CD4-positive, alpha-beta T cell treated with Interleukin-4 for 4 hours (primary cell): ENCODE data around the gene KAZN.

Experiments
- DNase-seq: peaks from one replicate; pipeline ENCODE4 v3.0.0-alpha.2; 2020

KAZN gene

DNA sequence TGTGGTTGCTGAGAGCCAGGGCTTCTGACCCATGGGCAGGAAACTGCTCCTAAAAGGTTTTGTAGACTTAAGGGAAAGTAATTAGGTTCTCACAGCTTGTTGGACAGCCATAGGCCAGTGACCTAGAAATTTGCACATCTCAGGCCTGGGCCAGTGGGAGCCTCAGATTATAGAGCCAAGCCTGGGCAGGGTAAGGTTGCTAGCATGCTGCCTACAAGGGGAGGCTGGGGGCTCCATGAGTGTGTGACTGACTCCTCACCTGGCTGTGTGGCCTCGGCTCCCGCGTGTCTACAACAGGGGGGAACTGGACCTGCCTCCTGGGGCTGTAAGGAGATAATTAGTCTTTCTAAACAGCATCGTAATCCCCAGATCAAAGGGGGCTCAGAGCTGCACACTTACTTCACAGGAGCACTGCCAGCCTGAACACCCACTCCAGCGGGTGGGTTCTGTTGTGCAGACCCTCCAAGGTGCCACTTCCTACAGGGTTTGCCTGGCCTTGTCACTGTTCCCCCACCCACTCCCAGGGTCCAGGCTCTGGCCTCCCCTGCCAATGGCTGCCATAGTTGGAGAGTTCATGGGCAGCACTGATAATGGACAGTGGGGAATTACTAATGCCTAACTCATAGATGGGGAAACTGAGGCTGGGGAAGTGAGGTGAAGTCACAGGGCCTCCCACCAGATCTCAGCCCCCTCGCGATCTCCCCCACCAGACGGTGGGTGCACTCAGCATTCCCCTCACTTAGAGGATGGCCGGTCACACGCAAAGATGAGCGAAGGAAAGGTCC lies 324.6 kb downstream of the KAZN start:
- DNase-seq: no peak

DNA sequence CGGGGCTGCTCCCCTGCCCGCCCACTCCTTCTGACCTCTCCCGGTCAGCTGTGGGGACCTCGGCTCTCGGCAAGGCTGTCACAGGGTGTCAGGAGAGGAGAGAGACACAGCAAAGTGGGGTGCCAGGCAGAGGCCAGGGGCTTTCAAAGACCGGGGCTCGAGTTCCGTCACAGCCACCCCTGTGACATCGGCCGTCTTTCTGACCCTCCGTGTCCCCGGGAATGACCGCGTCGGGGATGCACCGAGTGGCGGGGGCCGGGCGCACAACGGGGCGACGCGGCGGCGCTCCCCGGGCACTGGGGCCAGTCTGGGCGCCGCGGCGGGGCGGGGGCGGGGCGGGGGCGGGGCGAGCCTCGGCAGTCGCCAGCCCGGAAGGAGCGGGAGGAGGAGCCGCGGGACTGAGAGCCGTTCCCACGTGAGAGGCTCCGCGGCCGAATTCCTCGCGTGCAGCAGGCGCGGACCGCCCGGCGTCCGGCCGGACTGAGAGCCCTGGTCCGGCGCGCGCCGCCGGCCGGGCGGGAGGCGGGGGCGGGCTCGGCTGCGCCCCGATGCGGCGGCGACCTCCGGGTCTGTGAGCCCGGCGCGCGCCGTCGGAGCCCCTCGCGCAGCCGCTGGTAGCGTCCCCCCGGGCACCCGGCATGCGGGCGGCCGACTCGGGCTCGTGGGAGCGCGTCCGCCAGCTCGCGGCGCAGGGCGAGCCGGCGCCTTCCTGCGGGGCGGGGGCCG lies 325.4 kb downstream of the KAZN start:
- DNase-seq: no peak

DNA sequence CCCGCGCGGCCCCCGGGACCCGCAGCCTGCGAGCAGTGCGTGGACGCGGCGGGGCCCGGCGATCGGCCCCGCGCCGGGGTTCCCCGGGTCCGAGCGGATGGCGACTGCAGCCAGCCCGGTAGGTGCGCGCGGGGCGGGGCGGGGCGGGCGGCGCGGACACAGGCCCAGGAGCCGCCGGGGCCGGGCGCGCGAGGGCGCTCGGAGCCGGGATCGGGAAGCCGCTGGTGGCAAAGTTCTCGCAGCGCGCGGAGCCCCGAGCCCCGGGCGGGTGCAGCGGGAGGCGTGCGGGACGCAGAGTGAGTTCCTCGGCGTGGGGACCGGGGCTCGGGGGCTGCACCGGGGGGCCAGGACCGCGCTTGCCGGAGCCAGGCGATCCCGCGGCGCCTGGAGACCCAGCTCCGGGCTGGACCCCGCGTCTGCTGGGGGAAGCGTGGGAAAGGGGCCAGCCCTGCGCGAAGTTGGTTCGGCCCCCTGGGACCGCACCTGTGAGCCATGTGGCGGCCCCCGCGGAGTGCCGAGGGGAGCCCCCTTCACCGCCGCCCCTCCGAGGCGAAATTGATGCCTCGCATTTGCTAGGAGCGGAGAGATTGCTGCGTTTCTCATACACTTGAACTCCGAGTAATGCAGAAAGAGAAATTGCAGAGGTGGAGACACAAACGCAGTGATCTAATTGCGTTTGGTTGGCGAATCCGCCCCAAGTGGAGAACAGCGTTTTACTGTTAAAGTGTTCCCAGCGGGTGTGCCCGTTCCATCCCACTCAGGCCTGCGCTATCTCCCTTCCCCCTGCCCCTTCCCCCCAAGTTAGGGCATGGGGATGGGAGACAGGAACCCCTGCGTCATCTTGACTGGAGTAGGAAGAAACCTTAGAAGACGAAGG lies 326.2 kb downstream of the KAZN start:
- DNase-seq: no peak

DNA sequence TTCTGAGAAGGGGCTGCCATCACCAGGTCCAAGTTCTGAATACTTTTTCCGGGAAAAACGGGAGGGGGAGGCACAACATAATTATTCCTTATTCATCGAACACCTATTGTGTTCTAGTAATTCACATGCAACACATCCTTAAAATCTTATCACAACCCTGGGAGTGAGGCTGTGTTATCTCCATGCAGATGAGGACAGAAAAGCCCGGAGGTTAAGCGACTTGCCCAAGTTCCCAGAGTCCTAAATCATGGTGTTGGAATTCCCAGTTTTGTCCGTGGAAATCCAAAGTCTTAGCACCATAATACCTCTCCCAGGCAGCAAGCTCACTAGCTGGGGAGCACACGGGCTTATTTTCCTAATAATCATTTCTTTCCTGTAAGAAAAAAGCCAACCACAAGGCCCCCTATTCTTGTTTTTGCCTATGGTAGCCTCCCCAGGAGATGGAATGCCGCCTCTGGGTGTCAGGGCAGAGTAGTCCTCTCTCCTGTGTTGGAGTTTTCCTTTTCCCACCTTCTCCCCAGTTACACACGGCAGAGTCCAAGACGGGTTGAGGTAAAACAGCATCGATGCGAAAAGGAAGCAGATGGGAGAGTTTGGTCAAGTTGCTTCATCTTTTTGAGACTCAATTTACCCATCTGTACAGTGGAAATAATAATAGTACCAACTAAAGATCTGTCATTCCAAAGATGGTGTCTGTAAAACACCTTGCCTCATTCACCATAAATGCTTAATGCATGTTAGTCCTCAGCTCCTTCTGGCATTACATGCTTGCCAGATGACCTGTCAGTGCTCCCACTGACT lies 327.1 kb downstream of the KAZN start:
- no peak for DNase-seq

DNA sequence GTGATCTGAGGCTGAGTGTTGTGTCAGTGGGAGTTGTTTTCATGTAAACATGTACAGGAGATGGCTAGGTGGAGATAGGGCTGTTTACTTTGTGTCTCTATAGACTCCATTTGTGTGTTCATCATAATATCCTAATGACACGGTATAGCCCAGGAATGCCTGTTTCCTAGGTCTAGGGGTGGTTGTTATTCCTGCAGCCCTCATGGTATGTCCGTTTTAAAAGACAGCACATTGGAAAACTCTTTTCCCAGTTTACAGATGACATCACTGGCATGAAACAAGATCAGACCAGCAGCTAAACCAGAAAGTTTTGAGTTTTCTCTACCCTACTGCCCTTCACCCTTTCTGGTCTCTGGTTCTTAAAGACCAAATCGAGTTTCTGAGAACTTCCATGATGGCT lies 327.7 kb downstream of the KAZN start:
- DNase-seq: no peak

DNA sequence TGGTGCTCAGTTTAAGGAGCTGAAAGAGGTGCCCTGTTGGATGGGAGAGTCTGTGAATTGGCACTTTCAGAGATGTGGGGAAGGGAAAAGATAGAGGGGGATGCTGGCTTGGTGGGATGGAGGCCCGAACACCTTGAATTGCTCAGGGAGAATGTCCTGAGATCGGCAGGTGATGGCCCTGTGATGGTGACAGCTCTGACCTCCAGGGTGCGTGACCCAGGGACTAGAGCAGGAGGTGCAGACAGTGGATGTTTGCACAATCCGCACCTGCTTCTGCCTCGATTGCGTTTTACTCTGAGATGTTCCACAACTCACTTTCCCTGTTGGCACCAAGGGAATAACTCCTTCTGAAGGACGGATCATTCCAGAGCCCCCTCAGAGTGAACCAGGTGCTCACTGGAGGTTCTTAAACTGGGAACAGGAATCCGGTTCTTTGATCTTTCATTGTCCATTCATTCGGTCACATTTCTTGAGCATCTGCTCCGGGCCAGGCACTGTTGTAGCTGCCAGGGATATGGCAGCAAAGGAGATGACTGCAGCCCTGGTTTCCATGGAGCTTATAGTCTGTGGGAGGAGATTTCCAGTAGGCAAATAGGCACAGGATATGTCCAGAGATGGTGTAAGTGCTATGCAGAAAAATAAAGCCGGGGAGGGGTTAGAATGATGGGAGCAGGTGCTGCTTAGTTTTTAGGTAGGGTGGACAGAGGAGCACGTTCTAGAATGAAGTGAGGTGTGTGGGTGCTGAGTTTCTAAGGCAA lies 328.5 kb downstream of the KAZN start:
- no peak for DNase-seq

DNA sequence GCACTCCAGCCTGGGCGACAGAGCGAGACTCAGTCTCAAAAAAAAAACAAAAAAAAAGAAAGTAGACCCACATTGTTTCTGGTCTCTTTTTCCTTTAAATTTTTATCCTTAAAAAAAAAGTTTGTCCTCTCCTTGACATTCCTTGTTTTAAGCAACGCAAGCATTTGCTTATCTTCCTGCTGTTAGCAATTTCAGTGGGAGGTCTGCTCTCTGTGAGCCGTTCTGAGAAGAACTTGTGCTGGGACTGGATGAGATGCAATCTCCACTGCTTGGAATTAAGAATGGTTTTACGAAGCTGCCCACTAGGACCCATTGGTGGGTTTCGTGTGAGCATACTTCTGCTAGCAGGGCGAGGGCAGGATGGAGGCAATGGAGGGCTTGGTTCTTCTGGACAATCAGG lies 329.9 kb downstream of the KAZN start:
- no peak for DNase-seq

DNA sequence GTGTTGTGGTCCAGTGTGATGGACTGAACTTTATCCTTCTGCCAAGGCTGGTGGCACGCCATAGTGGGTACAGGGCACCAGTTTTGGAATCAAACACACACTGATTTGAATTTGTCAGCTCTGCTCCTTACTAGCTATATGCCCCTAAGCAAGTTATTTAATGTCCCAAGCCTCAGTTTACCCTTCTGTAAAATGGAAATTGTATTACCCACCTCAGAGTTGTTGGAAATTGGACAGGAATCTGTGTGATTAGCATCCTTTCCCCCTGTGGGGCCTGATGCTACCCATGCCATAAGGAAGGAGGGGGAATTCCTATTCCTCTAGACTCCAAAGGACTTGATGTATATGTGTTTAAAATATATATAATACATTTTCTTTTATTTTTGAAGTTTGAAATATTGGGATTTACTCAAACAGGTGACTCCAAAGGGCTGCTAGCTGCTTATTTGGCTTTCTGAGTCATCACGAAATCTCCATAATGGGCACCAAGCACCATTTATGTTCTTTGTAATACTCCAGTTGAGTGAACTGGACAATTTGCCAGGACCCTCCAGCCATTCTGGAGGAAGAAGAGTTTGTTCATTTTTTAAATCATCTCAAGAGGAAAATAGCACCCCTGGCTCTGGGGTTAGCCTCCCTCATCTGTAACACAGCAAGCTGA lies 330.5 kb downstream of the KAZN start:
- no peak for DNase-seq

DNA sequence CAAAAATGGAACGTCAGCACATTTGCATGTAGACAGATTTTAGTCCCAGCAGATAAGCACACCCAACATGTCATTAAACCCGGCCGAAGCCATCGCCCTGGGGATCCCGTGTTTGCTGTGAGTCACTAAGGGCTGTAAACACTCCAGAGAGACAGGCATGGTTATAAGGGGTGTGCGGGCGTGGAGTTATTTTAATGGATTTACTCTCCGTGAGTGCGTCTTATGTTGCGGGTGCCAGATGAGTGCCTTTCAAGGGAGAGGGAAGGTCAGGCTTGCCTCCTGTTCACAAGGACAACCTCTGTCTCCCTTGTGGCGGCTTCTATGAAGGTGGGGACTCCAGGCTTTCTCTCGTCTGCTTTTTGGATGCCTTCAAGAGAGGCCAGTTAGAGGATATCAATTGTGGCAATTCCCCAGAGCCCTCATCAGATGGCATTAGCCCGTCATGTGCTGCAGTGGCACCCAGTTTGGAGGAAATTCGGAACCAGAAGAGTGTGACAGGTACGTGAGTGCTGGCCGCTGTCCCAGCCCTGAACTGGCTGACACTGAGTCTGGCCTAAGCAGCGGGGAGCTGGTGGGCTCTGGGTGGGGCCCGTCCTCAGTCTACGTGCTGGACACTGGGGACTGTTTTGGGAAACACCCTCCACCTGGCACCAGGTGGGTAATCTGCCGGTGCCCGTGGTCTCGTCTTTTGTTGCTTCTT lies 331.2 kb downstream of the KAZN start:
- no peak for DNase-seq

DNA sequence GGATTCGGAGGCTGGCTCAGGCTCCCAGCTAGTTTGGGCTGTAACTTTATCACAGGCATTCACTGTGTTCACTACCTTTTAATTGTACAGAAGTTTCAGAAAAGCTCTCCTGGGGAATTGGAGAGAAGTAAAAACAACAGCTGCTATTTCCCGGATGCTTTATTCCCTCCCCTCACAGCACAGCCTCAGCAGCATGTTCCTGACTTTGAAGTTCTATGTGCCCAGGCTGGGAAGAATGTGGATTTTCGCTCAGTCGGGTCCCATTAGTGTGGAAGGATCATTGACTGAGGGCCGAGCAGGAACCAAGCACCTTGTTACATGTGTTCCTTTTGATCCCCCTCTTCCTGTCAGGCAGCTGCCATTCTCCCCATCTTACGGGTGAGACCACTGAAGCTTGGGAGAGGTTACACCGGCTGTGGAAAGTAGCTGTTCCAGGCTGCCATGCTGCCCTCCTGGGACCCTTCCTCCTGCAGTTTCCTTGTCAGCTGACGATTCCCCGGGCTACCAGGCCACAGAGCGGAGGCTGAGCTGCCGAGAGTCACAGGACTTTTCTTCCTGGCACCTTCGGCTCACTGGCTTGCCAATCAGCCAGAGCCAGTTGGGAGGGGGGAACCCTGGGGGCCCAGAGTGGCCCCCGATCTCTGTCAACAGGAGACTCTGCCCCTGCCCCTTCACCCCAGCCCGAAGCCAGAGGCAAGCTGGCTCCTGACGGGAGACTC lies 331.9 kb downstream of the KAZN start:
- no peak for DNase-seq

DNA sequence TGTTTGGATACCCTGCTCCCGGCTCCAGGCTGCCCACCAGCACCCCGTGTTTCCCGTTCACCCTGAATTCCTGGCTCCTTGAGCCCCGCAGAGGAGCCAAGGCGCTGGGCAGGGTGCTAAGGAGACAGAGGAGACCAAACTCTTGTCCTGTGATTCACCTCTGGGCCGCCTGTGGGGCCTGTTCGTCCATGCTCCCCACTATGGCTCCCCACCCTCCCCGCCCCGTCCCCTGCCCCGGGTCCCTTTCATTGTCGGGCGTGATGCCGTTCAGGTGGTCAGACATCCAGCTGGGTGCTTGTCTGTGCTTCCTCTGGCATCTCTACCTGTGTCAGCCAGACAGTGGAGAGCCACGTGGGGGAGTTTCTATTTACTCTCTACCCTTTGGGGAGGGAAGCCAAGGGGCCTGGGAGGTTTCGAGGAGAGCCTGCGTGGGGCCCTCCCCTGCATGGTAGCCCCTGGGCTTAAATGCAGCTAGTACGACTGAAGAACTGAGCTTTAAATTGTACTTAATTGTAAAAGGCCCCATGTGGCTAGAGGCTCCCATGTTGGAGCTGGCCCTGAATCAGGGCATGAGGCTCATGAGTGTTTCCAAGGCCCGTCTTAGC lies 333.7 kb downstream of the KAZN start:
- no peak for DNase-seq

DNA sequence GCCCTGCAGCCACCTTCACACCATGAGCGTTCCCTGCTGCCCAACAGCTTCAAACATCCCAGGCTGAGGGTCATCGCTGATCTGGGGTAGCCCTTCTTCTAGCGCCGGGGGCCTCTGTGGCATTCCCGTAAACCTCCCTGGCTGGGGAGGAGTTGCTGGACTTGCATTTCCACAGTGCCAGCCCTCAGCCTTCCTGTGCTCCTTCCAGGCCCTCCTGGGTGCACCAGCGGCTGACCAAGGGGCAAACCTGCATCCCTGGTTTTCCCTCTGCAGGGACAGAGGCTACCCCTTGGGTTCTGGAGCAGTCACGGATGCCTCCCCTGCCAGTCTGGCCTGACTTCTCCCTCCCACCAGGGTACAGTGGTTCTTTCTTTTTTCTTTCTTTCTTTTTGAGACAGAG lies 336.4 kb downstream of the KAZN start:
- DNase-seq: no peak

DNA sequence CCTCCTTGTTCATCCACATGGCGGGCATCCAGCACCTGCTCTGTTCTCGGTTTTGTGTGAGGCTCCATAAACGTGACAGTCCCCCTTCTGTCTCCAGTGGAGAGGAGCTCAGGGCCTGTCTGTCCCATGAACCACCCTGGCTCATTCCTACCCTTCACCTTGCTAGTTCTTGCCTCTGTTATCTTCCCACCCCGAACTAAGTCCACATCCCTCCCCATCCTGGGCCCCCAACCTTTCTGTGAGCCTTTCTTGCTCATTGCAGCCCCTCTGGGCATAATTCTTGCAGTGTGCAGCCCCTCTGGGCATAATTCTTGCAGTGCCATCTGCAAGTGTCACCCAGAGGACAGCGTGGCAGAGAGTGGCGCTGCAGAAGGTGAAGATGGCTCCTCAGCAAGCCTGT lies 338.3 kb downstream of the KAZN start:
- DNase-seq: no peak

DNA sequence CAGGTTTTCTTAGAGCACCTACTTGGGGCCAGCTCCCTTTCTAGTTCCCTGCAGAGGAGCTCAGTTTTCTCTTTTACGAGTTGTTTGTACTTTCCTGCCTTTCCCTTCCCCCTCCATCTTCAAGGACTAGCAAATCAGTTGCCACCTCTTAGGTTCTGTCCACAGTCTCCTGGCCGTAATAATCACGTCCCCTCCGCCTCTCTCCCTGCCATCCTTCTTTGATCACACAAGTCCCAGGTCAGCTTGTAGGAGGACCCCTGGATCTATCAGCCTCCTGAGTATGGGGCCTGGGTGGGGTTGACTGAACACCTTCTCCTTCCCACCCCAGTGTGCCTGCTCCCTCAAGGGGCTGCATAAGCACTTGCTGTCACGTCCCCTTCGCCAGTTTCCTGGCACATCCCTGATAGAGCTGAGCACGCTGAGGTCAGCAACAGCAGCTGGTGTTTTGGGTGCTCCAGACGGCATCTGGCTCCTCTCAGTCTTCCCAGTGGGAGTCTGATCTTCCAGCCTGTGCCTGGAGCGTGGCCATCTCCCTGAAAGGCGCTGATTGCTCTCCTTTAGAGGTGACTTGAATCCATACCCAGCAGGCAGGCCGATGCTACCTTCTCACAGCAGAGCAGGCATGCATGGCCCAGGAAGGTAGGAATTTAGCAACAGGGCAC lies 338.9 kb downstream of the KAZN start:
- no peak for DNase-seq

DNA sequence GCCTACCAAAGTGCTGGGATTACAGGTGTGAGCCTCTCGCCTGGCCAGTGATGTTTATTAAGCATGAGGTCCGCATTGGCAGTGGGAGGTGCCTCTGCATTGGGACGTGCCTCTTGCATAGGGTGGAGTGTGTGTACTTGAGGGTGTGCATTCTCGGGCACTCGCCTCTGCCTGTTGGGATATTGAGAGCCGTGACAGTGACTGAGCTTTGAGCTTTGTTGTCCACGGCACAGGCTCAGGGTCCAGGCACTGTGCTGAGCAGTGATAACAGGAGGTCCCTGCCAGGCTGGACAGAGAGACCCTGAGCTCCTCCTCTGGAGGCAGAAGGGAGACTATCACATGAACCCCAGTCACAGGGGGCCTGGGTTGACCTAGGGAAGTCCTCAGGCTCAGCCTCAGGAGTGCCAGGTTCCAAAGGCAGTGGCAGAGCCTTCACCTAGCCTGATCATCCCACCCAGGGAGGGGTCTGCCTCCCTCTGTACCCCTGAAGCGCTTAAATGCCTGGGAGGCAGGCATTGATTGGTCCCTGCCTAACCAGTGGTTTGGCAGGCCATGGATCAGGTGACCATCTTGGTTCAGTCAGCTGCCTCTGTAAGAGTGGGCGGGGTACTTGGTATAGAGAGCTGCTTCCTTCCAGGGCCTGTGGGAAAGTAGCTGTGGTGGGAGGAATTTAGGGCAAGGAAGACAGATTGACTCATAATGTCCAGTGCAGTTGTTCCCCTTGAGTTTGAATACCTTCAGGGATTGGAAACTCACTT lies 341.2 kb downstream of the KAZN start:
- no peak for DNase-seq

DNA sequence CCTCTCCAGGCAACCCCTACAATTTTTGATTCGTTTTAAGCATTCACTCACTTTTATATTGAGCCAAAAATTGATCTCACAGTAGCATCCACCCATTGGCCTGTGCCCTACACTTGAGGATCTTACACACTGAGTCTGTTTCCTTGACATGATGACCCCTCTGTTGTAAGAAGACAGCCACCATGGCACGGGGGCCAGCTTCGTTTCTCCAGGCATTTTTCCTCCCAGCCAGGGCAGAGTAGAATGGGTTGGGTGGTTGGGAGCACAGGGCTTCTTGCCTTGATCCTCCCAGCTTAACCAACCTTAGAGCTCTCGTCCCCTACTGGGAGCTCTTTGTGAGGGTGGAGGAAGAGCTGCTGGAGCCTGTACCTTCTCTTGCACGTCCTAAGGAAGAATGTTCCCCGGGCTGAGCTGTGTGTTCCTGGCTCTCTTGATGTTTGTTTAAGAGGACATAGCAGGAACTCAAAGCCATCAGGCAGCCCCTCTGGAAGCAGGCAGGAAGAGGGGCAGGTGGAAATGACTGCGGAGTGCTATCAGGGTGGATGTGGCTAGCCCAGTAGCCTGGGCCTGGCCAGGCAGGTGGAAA lies 341.9 kb downstream of the KAZN start:
- no peak for DNase-seq

DNA sequence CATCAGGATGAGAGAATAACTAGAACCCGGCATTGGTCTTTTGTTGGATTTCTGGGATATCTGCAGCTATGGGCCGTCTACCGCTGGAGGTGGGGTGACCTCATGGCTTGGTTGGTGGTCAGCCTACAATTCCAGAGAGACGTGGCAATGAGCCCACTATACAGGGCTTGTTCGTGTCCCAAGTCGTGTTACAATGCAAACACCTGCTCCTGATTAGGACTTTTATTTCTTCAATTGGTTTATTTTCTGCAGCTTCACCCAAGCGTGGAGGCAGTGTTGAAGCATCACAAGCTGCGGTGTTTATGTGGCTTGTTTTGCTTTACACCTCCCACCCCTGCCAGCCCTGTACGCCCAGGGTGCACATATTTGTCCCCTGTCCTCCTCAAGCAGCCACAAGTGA lies 343.4 kb downstream of the KAZN start:
- no peak for DNase-seq

DNA sequence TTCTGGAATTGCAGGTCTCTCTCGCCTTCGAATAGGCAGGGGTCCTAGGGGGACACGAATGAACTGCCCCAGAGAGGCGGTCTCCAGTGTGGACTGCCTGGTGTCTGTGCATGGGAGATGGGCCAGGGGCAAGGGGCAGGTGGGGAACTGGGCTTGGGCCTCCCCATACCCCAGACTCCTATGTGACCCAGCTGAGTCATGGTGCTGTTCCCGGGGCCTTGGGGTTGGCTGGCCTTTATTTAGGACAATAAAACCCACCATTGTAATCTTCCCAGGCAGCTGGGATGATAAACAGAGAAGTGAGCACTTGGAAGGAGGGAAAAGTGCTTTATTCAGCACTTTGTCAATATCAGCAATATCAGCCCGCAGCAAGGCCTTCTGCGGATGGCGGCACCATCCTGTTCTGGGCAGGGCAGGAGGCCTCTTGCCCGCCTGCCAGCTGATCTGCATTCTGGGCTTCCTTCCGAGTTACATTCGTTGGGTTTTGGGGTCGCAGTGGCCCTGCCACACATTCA lies 346.0 kb downstream of the KAZN start:
- no peak for DNase-seq
